Activated T-helper 1 cell treated with anti-CD3 and anti-CD28 coated beads, Interleukin-12 subunit alpha, Interleukin-12 subunit beta, Interleukin-2, Interleukin-4 antibody, amounts not matched to agents 30 ng/mL and 10 ng/mL and 1 ng/mL, durations not matched to agents 14 hours and 24 hours and 36 hours (primary cell): ENCODE measurements around the gene NCOA3. TPM values are rescaled to one million over a fixed set of nuclear protein-coding genes. Genes with fewer than 3 reads are reported as not detected.

Source experiments
- total RNA-seq: library from RNA; stranded (reverse); gene quantifications from 2 replicates; pipeline ENCODE4 v1.2.3, GENCODE V29; 2022

NCOA3 gene
- total RNA-seq, 1 donor from 2014 or later: 132 TPM

Other genes starting within 250 kb of the NCOA3 start
- 42.6 and 43.3 TPM in 2 replicates for gene ZMYND8, start 145.2 kb upstream of the NCOA3 start, total RNA-seq